ENCODE data around the gene RAB3A.
A peak's percentile ranks its signal among the peaks of the same experiment; 100 is the strongest.

The RAB3A gene

GRCh38 chr19:18229915-18230314 is 26.1 kb upstream of the RAB3A start:
- DNase-seq (ENCODE audit: low read depth, low spot score): no peak
- in situ Hi-C loops (cut with HindIII; ENCODE audit: low sequenced_read_pairs): no loop called here
- H3K4me3 ChIP-seq (ENCODE audit: low read depth, low read length): no peak overlapping the region
- no peak for TF ChIP-seq CTCF (IDR thresholded peaks at IDR 0.05; ENCODE audit: low read depth, low read length)

DNA sequence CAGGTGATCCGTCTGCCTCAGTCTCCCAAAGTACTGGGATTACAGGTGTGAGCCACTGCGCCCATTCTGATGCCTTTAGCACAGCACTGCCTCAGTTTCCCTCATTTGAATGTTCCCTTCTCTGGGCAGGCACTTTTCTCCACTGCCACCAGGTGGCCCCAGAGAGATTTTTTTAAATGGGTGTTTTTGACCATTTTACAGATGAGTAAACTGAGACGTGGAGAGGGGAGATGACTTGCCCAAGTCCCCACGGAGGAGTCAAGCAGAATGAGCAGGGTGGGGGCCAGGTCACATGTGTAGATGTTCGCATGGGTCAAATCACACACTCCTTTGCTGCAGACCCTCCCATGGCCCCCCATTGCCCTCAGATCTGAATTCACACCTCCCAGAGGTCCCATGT is 25.6 kb upstream of the RAB3A start:
- no peak for DNase-seq (ENCODE audit: low read depth, low spot score)
- peak; percentile 48 for TF ChIP-seq CTCF (IDR thresholded peaks at IDR 0.05; ENCODE audit: low read depth, low read length)
- in situ Hi-C loops (cut with HindIII; ENCODE audit: low sequenced_read_pairs): no loop called here
- H3K4me3 ChIP-seq (ENCODE audit: low read depth, low read length): no peak overlapping the region

DNA sequence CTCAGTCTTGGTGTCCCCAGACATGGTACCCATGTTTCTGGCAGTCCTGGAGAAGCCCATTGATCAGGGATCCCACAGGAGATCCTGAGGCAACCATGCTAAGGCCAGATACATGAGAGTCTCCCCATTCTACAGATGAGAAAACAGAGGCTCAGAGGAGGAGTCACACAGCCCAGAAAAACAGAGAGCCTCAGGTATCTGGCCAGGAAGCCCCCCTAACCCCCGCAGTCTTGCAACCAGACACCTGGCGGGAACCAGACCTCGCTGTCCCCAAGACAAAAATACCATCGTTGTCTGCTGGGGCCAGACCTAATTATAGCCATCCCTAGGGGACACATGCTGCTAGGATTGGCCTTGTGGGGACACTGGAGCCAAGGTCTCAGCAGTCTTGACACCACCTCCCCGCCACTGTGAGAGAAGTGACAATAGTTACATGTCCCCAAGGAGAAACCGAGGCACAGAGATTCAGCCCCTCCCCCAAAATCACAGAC is 24.0 kb upstream of the RAB3A start:
- in situ Hi-C loops (cut with HindIII; ENCODE audit: low sequenced_read_pairs): no loop called here
- no peak overlapping the region for H3K4me3 ChIP-seq (ENCODE audit: low read depth, low read length)
- no peak for DNase-seq (ENCODE audit: low read depth, low spot score)
- no peak for TF ChIP-seq CTCF (IDR thresholded peaks at IDR 0.05; ENCODE audit: low read depth, low read length)

DNA sequence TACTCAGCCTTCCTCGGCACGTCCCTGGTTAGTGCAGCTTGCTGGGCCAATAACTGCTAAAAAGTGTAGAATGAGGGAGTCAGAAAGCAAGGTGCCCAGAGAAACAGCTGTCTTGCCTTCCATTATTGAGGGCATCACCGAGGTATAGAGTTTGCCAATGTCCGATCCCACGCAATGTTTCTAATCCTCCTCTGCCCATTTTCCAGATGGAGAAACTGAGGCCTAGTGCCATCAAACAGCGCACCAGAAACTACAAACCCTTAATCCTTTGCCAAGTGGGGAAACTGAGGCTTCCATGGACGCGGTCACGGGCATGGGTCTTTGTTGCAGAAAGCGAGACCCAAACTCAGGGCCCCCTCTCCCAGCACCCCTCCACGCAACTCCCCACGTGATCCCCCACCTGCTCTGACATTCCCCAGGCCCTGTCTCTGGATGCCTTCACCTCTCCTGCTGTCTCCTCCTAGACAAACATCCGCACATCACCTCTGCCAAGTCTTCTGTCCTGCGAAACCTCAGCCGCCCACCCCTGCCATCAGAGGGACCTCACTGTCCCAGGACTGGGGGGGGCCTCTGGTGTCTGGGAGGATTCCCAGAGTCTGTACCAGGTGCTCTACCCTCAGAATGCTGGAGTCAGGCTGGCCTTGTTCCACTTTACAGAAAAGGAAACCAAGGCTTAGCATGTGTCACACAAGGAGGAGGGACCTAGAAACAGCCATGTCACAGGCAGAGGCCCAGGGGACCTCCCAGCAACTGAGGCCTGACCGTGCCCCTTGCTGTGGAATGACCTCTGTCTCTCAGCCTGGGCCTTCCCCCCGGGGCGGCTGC is 23.3 kb upstream of the RAB3A start:
- no peak for DNase-seq (ENCODE audit: low read depth, low spot score)
- no peak for TF ChIP-seq CTCF (IDR thresholded peaks at IDR 0.05; ENCODE audit: low read depth, low read length)
- H3K4me3 ChIP-seq (ENCODE audit: low read depth, low read length): no peak overlapping the region
- in situ Hi-C loops (cut with HindIII; ENCODE audit: low sequenced_read_pairs): no loop called here

DNA sequence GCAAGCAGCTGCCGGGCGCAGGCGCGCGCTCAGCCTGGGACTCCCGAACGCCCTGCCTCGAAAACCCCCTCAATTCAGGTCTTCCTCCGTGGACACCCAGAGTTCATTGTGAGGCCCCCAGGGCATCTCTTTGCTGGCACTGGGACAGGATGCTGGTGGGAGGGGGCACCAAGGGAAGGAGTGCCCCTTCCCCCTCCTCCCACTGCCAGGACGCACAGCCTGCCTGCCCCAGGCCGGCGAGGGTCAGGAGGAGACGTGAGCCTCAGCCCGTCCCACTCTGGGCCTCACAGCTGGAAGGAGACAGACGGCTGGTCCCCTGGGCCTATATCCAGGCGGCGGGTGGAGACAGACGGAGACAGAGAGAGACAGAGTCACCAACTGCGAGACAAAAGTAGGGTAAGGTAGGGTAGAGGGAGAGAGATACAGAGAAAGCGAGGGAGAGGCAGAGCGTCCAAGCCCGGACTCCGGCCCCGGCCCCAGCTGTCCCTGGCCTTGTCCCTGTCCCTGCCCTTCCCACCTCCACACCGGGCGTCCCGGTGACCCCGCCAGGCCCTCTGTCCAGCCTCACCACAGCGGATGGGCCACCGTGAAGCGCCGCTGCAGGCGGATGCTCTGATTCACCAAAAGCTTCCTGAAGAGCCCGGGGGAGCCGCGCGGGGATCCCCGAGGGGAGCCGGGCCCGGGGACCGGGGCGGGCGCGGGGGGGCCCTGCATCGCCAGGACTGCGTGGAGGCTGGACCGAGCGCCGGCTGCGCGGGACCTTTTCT is 22.0 kb upstream of the RAB3A start, which contains the start of gene PDE4C:
Gene PDE4C (minus strand): TSS at position 737 of the 767 bp plus-strand sequence. CDS start 23 bp downstream, at position 714.
- H3K4me3 ChIP-seq (ENCODE audit: low read depth, low read length): no peak within 1 kb of the TSS
- in situ Hi-C loops (cut with HindIII; ENCODE audit: low sequenced_read_pairs): no loop called here
- TF ChIP-seq CTCF (IDR thresholded peaks at IDR 0.05; ENCODE audit: low read depth, low read length): no peak
- DNase-seq (ENCODE audit: low read depth, low spot score): no peak

DNA sequence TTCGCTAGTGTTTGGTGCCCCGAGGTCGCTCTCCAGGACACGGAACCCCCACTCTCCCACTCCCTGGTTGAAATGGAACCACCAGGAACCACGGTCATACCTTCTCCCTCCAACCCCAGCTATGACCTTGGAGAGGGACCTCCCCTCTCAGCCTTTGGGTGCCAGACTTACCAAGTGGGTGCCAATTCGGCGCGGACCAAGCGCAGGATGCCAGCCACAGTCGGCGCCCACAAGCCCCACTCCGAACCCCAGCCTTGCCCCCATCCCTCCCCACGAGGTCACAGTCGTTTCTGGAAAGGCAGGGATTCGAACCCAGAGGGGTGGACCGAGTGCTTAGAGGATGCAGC is 21.5 kb upstream of the RAB3A start:
- no peak for DNase-seq (ENCODE audit: low read depth, low spot score)
- no peak for TF ChIP-seq CTCF (IDR thresholded peaks at IDR 0.05; ENCODE audit: low read depth, low read length)
- in situ Hi-C loops (cut with HindIII; ENCODE audit: low sequenced_read_pairs): no loop called here
- H3K4me3 ChIP-seq (ENCODE audit: low read depth, low read length): no peak overlapping the region

Measured in astrocyte of the spinal cord (primary cell).